GM12873 (cell line): ENCODE data around the gene MED13.
A peak's percentile ranks its signal among the peaks of the same experiment; 100 is the strongest.

Experiments used
- CTCF ChIP-seq: IDR thresholded peaks from 2 replicates; pipeline ENCODE4 v1.5.1; 2012; ENCODE audit warnings: low read depth, mild to moderate bottlenecking, moderate library complexity, low read length, control low read depth; ENCODE audit not compliant: insufficient read depth; ENCODE audit errors: missing control alignments

MED13 gene

GRCh38 chr17:62064791-62065563 is at the start of gene MED13:
Gene MED13, minus strand, starts transcription at chr17:62065278. Its CDS starts 73 bp downstream, at chr17:62065205.
- no peak for TF ChIP-seq CTCF

GRCh38 chr17:62112229-62112628 is 47.2 kb upstream of the MED13 start:
- no peak for TF ChIP-seq CTCF

GRCh38 chr17:62111562-62112171 is 46.6 kb upstream of the MED13 start:
- no peak for TF ChIP-seq CTCF

GRCh38 chr17:62110923-62111484 is 45.9 kb upstream of the MED13 start:
- no peak for TF ChIP-seq CTCF

GRCh38 chr17:62109924-62110323 is 44.8 kb upstream of the MED13 start:
- TF ChIP-seq CTCF = no peak

GRCh38 chr17:62109378-62109902 is 44.4 kb upstream of the MED13 start:
- TF ChIP-seq CTCF = peak; percentile 98

- no peak for TF ChIP-seq CTCF
Measured at GRCh38 chr17:62105861-62106260, 40.8 kb upstream of the MED13 start.
